ENCODE measurements around the gene AGAP5. TPM values are rescaled to one million over a fixed set of nuclear protein-coding genes. Genes with fewer than 3 reads are reported as not detected.
A peak's percentile ranks its signal among the peaks of the same experiment; 100 is the strongest.

AGAP5 gene
- total and polyA plus RNA-seq, 2 of the 4 experiments (the other 2 are of a cell fraction) = 1.8 to 4.1 TPM

DNA sequence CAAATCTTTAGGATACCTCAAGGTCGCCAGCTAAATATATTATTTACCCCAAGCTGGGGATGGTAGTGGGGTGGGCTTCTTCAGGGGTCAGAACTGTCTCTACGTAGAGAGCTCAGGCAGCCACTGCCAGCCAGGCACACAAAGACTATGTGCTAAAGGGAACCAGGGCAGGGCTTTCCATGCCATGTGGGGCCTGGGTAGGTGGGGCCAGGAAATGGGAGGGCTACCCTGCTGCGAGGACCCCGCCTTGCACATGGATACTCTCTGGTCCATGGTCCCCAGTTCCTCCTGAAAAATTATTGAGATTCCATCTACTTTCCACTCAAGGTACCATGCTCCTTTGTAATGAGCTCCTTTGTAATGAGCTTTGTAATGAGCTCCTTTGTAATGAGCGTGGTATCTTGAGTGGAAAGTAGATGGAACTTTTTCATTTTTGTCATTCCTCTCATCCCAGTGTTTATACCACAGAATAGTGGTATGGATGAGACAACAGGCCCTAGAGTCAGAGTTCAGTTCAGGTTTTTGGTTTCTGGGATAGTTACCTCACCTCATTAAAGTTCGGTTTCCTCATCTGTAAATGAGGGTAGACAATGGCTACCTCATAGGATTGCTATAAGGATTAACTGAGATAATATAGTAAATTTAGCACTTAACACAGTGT lies 47.9 kb downstream of the AGAP5 start:
- H3K4me3 ChIP-seq (ENCODE audit: insufficient read depth, low read depth, low read length) = no peak overlapping the region
- WGBS, 2 experiments (ENCODE audit: extremely low coverage in 2 of 2, insufficient read length in 1 of 2) = no CpG with 5 or more reads among the region's 6 CpGs
- H3K27me3 ChIP-seq (ENCODE audit: control insufficient read depth, insufficient read depth, low read length) = no peaks in the 10 kb centered on the region
- peak overlapping the region; percentile 85 for H3K14ac ChIP-seq (replicated peaks; ENCODE audit: low read depth, low read length)
- H3K23ac ChIP-seq (ENCODE audit: low read depth, low read length) = peak overlapping the region; percentile 48
- ChIA-PET CTCF (no interaction called here), POLR2A (ENCODE audit: unreplicated experiment) (no interaction called here)
- H3K4ac ChIP-seq (ENCODE audit: low read depth, low read length) = peak overlapping the region; percentile 84
- TF ChIP-seq, protein P1, sequence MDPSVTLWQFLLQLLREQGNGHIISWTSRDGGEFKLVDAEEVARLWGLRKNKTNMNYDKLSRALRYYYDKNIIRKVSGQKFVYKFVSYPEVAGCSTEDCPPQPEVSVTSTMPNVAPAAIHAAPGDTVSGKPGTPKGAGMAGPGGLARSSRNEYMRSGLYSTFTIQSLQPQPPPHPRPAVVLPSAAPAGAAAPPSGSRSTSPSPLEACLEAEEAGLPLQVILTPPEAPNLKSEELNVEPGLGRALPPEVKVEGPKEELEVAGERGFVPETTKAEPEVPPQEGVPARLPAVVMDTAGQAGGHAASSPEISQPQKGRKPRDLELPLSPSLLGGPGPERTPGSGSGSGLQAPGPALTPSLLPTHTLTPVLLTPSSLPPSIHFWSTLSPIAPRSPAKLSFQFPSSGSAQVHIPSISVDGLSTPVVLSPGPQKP (IDR thresholded peaks at IDR 0.05; ENCODE audit: borderline replicate concordance, low read depth, low read length) = no peak
- no peak for TF ChIP-seq POLR2A (IDR thresholded peaks at IDR 0.05; ENCODE audit: low read depth, low read length)
- ATAC-seq (ENCODE audit: low read depth) = peak; percentile 53
- H3K79me1 ChIP-seq (ENCODE audit: low read depth in 1 of 2, low read length in 2 of 2) = peaks cover 0 to 14% of the 10 kb centered on the region in 2 experiments; a peak in 2 of 4 replicates
- H3K18ac ChIP-seq (ENCODE audit: low read depth, low read length) = peak overlapping the region; percentile 86; the same call in 1 of the 2 replicates
- peak overlapping the region; percentile 99 for H2BK120ac ChIP-seq (ENCODE audit: low read depth, low read length)
- DNase-seq = peak; percentile 75
- peak overlapping the region; percentile 76 for H2AK5ac ChIP-seq (ENCODE audit: low read depth, low read length)
- no peaks in the 10 kb centered on the region for H4K20me1 ChIP-seq (ENCODE audit: insufficient read depth, low read length)
- H4K8ac ChIP-seq (ENCODE audit: low read depth in 2 of 2, low read length in 2 of 2) = peak overlapping the region; percentile 52 to 81; a peak in 3 of 4 replicates
- H3K27ac ChIP-seq (ENCODE audit: insufficient read depth, low read length) = peak overlapping the region; percentile 60
- no peaks in the 10 kb centered on the region for H3K9me3 ChIP-seq (ENCODE audit: control insufficient read depth, insufficient read depth, low read length)
- H3K56ac ChIP-seq (ENCODE audit: extremely low read depth, insufficient read depth, low read length) = peak overlapping the region; percentile 73
- H3K36me3 ChIP-seq (ENCODE audit: control insufficient read depth, insufficient read depth, low read length) = no peaks in the 10 kb centered on the region
- H3K4me1 ChIP-seq (ENCODE audit: control insufficient read depth, insufficient read depth, low read length) = peaks cover 23% of the 10 kb centered on the region
- H2BK15ac ChIP-seq (ENCODE audit: low read depth, low read length) = peak overlapping the region; percentile 30; the same call in 2 of the 3 replicates
- H4K5ac ChIP-seq (ENCODE audit: low read depth, low read length) = peak overlapping the region; percentile 89; the same call in 1 of the 2 replicates
- in situ Hi-C loops (cut with MboI; ENCODE audit: low sequenced_read_pairs) (loop anchor here (25.0 kb wide), 1 partner anchor 388 kb away; the partner anchor contains the start of gene MRPS16), intact Hi-C loops (cut with micrococcal nuclease) (loop anchor here (10.0 kb wide), 1 partner anchor 235 kb away; the partner anchor contains the start of gene ANXA7), dilution Hi-C loops (cut with HindIII; ENCODE audit: low sequenced_read_pairs, unreplicated experiment) (no loop called here)
- peak overlapping the region; percentile 88 for H4K91ac ChIP-seq (ENCODE audit: insufficient read depth, low read depth, low read length)
- BruUV-seq (replicated peaks) = no TSS peak
- no peak overlapping the region; the same call in 1 of the 2 replicates for H3K9ac ChIP-seq (ENCODE audit: low read depth, low read length)
- peaks cover 25% of the 10 kb centered on the region for H3K9me1 ChIP-seq (ENCODE audit: insufficient read depth, low read length)
- no peak overlapping the region for H2AFZ ChIP-seq (replicated peaks; ENCODE audit: low read length, poor library complexity)
- H3K4me2 ChIP-seq (ENCODE audit: low read depth, low read length) = no peak overlapping the region; the same call in 1 of the 2 replicates
- peak overlapping the region; percentile 37 for H2AK9ac ChIP-seq (replicated peaks; ENCODE audit: low read depth, low read length, poor library complexity)
- H2BK20ac ChIP-seq (ENCODE audit: low read depth, low read length) = peak overlapping the region; percentile 83
- peak overlapping the region; percentile 99 for H2BK5ac ChIP-seq (ENCODE audit: low read depth, low read length, poor library complexity, severe bottlenecking)
